Gastroesophageal sphincter (tissue), 4 donors: ENCODE measurements around the gene PRRT3. TPM values are rescaled to one million over a fixed set of nuclear protein-coding genes. Genes with fewer than 3 reads are reported as not detected.
"Not testable (repeated sequence)": the region's sequence is repeated elsewhere in the genome, so short reads cannot be mapped to it uniquely, and the experiment has no call there.

ENCODE experiments used
- ATAC-seq: fragments of 150-250 bp; one replicate; pipeline ENCODE4 v1.9.1; 2016; ENCODE audit warnings: mild to moderate bottlenecking, moderate library complexity
- H3K27ac ChIP-seq, 4 donors: fragments of 200-600 bp; sonication (generic) in 3 of 4; 1 replicate in 3 of 4; 2 replicates in 1 of 4; pipeline ENCODE4 v1.5.1; 2016 to 2019
- H3K27me3 ChIP-seq: fragments of 200-600 bp; sonication (generic); one replicate; pipeline ENCODE4 v1.5.1; 2019
- H3K36me3 ChIP-seq, 2 donors: fragments of 200-600 bp; sonication (generic); one replicate each; pipeline ENCODE4 v1.5.1; 2019; ENCODE audit warnings: control low read depth in 1 of 2
- H3K4me1 ChIP-seq, 3 donors: fragments of 200-600 bp; sonication (generic); 1 replicate in 2 of 3; 2 replicates in 1 of 3; pipeline ENCODE4 v1.5.1; 2016 to 2019; ENCODE audit warnings: control low read depth in 2 of 3
- H3K4me3 ChIP-seq, 2 donors: fragments of 200-600 bp; sonication (generic); one replicate each; pipeline ENCODE4 v1.5.1; 2019; ENCODE audit warnings: mild to moderate bottlenecking in 1 of 2, moderate library complexity in 1 of 2
- H3K9me3 ChIP-seq, 3 donors: fragments of 200-600 bp; sonication (generic); one replicate each; pipeline ENCODE4 v1.5.1; 2017 to 2019; ENCODE audit warnings: control low read depth in 2 of 3
- EP300 ChIP-seq: sonication (generic); formaldehyde crosslinking; IDR thresholded peaks from one replicate; pipeline ENCODE4 v1.6.1; 2017; ENCODE audit warnings: antibody characterized with exemption, mild to moderate bottlenecking
- POLR2A ChIP-seq, 2 donors: fragments of 450-650 bp; IDR thresholded peaks; one replicate each; pipeline ENCODE4 v1.6.1; 2017; ENCODE audit warnings: antibody characterized with exemption in 2 of 2, mild to moderate bottlenecking in 2 of 2, moderate library complexity in 1 of 2
- POLR2AphosphoS5 ChIP-seq: sonication (generic); formaldehyde crosslinking; IDR thresholded peaks from one replicate; pipeline ENCODE4 v1.6.1; 2017; ENCODE audit warnings: antibody characterized with exemption
- WGBS, 2 donors: methylation state at CpG; one replicate each; pipeline ENCODE4 v1.1.5; 2018; ENCODE audit warnings: low coverage in 1 of 2; 5-methylcytosine and 5-hydroxymethylcytosine counted together
- total RNA-seq, 4 donors: library from RNA; depleted of rRNA; stranded (reverse); fragments of >200 nt; gene quantifications; one replicate each; pipeline ENCODE4 v1.1.0, GENCODE V29; 2016
- TF ChIP-seq, protein P1 (sequence below), 4 experiments: fragments of 200-600 bp in 2 of 4; fragments of 450-650 bp in 2 of 4; sonication (generic) in 1 of 4; IDR thresholded peaks; one replicate each; pipeline ENCODE4 v1.5.1; 2017 to 2019; ENCODE audit warnings: antibody characterized with exemption in 4 of 4, mild to moderate bottlenecking in 2 of 4, moderate library complexity in 2 of 4

Gene PRRT3
- total RNA-seq, 4 donors from 2014 or later = 1.3 to 3.6 (median 2.7) TPM

DNA sequence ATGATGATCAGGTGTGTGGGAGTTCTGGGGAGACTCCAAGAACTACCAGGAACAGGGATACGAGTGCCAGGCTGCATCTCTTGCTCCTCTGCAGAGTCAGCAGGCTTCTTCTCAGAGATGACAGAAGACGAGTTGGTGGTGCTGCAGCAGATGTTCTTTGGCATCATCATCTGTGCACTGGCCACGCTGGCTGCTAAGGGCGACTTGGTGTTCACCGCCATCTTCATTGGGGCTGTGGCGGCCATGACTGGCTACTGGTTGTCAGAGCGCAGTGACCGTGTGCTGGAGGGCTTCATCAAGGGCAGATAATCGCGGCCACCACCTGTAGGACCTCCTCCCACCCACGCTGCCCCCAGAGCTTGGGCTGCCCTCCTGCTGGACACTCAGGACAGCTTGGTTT lies 7.9 kb downstream of the PRRT3 start:
- Histone ChIP-seq H3K9me3 (no peaks in the 10 kb centered on the region), H3K4me3 (no peak overlapping the region), H3K27ac (no peak overlapping the region), H3K36me3 (peaks cover 0 to 50% of the 10 kb centered on the region in 2 donors), H3K4me1 (peaks cover 0 to 34% (median 9%) of the 10 kb centered on the region in 3 donors), H3K27me3 (no peaks in the 10 kb centered on the region)
- no peak for ATAC-seq
- TF ChIP-seq POLR2A (IDR thresholded peaks at IDR 0.05) = no peak
- no peak for TF ChIP-seq EP300
- TF ChIP-seq, protein P1, sequence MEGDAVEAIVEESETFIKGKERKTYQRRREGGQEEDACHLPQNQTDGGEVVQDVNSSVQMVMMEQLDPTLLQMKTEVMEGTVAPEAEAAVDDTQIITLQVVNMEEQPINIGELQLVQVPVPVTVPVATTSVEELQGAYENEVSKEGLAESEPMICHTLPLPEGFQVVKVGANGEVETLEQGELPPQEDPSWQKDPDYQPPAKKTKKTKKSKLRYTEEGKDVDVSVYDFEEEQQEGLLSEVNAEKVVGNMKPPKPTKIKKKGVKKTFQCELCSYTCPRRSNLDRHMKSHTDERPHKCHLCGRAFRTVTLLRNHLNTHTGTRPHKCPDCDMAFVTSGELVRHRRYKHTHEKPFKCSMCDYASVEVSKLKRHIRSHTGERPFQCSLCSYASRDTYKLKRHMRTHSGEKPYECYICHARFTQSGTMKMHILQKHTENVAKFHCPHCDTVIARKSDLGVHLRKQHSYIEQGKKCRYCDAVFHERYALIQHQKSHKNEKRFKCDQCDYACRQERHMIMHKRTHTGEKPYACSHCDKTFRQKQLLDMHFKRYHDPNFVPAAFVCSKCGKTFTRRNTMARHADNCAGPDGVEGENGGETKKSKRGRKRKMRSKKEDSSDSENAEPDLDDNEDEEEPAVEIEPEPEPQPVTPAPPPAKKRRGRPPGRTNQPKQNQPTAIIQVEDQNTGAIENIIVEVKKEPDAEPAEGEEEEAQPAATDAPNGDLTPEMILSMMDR (IDR thresholded peaks at IDR 0.05) = no peak
- TF ChIP-seq POLR2AphosphoS5 = no peak
- WGBS, 2 donors = no CpG with 5 or more reads among the region's 11 CpGs

DNA sequence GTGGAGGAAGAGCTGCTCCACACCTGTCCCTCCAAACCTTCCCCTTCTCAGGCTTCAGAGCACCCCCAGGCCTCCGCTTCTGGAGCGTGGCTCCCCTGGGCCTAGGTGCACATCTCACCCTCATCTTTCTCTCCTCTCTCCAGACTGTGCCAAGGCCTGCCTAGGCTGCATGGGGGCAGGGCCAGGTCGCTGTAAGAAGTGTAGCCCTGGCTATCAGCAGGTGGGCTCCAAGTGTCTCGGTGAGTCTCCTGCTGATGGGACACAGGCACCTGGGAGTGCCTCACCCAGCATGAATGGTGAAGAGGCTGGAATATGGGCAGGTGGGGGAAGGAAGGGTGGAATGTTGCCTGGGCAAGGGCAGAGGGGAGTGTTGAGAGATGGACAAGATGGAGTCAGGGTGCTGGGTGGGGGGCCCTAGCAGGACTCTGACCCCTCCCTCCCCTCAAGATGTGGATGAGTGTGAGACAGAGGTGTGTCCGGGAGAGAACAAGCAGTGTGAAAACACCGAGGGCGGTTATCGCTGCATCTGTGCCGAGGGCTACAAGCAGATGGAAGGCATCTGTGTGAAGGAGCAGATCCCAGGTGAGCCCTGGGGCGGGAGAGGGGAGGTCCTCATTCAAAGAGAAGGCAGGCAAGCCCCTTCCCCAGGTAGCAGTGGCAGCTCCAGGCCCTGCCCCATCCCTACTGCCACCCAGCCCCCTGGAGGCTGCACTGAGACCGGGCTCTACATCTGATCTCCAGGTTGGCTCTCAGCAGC lies 9.1 kb downstream of the PRRT3 start:
- no peak for ATAC-seq
- Histone ChIP-seq H3K4me3 (no peak overlapping the region), H3K4me1 (peaks cover 0 to 29% (median 8%) of the 10 kb centered on the region in 3 donors), H3K9me3 (no peaks in the 10 kb centered on the region), H3K27me3 (no peaks in the 10 kb centered on the region), H3K27ac (no peak overlapping the region), H3K36me3 (peaks cover 0 to 44% of the 10 kb centered on the region in 2 donors)
- TF ChIP-seq, protein P1 (IDR thresholded peaks at IDR 0.05) = no peak
- TF ChIP-seq POLR2A (IDR thresholded peaks at IDR 0.05) = no peak
- no peak for TF ChIP-seq EP300
- TF ChIP-seq POLR2AphosphoS5 = no peak
- WGBS, 2 donors = 67 to 84% methylated on average over 3 to 5 of the region's 11 CpGs

DNA sequence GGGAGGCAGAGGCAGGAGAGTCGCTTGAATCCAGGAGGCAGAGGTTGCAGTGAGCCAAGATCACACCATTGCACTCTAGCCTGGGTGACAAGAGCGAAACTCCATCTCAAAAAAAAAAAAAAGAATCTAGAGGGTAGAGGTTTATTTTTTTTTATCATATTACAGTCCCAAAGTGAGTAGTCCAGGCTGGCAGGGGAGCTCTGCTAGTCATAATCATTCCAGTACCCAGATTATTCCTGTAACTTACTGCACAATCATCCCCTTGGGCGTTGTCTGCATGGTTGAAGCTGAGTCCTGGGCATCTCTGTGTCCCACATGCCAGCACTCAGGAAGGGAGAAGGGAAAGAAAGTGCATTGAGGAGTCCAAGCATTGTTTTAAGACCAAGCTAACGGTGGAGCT lies 10.0 kb downstream of the PRRT3 start:
- 74 to 80% methylated on average over 4 of the region's 4 CpGs for WGBS, 2 donors
- H3K27ac ChIP-seq = no peak overlapping the region

DNA sequence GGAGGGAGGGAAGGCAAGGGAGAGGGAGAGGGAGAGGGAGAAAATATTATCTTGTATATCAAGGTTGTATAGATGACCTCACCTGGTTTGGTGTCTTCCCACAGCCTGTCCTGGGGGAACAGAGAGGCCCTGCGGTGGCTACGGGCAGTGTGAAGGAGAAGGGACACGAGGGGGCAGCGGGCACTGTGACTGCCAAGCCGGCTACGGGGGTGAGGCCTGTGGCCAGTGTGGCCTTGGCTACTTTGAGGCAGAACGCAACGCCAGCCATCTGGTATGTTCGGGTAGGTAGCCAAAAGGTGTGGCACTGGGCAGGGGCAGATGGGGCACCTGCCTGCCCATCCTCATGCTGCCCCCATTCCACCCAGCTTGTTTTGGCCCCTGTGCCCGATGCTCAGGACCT lies 11.5 kb downstream of the PRRT3 start:
- Histone ChIP-seq H3K27me3 (no peaks in the 10 kb centered on the region), H3K9me3 (no peaks in the 10 kb centered on the region), H3K27ac (no peak overlapping the region), H3K4me1 (peaks cover 0 to 10% (median 2%) of the 10 kb centered on the region in 3 donors), H3K36me3 (peaks cover 0 to 67% of the 10 kb centered on the region in 2 donors), H3K4me3 (no peak overlapping the region)
- WGBS, 2 donors = 93% methylated on average over 7 of the region's 10 CpGs; no CpG with 5 or more reads in 1 of the 2 donors
- no peak for ATAC-seq
- TF ChIP-seq POLR2AphosphoS5 = no peak
- TF ChIP-seq EP300 = no peak
- TF ChIP-seq, protein P1 (IDR thresholded peaks at IDR 0.05) = no peak
- no peak for TF ChIP-seq POLR2A (IDR thresholded peaks at IDR 0.05)

More for the DNA sequence above, 10.0 kb downstream of the PRRT3 start:
- Histone ChIP-seq H3K9me3 (no peaks in the 10 kb centered on the region), H3K36me3 (peaks cover 0 to 54% of the 10 kb centered on the region in 2 donors), H3K4me1 (peaks cover 0 to 20% (median 0%) of the 10 kb centered on the region in 3 donors), H3K4me3 (no peak overlapping the region), H3K27me3 (no peaks in the 10 kb centered on the region)
- TF ChIP-seq POLR2AphosphoS5 (no peak), EP300 (no peak), POLR2A (IDR thresholded peaks at IDR 0.05) (no peak)
- TF ChIP-seq, protein P1 (IDR thresholded peaks at IDR 0.05) = no peak
- no peak for ATAC-seq

DNA sequence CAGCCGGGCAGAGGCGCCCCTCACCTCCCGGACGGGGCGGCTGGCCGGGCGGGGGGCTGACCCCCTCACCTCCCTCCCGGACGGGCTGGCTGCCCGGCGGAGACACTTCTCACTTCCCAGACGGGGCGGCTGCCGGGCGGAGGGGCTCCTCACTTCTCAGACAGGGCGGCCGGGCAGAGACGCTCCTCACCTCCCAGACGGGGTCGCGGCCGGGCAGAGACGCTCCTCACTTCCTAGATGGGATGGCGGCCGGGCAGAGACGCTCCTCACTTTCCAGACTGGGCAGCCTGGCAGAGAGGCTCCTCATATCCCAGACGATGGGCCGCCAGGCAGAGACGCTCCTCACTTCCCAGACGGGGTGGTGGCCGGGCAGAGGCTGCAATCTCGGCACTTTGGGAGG lies 12.3 kb downstream of the PRRT3 start:
- not testable (repeated sequence) for H3K9me3 ChIP-seq, H3K4me3 ChIP-seq, ATAC-seq, H3K27me3 ChIP-seq, H3K27ac ChIP-seq
- no CpG with 5 or more reads among the region's 32 CpGs for WGBS, 2 donors
- Histone ChIP-seq H3K4me1 (peaks cover 0 to 13% (median 11%) of the 10 kb centered on the region in 3 donors), H3K36me3 (peaks cover 0 to 69% of the 10 kb centered on the region in 2 donors)
